Activated CD4-positive, alpha-beta memory T cell treated with anti-CD3 and anti-CD28 coated beads for 36 hours (primary cell): ENCODE data around the gene RGS17. TPM values are rescaled to one million over a fixed set of nuclear protein-coding genes. Genes with fewer than 3 reads are reported as not detected.

Experiments used
- CTCF ChIA-PET: fragments of 350-600 bp; sonication (Branson Sonifier 250); formaldehyde crosslinking; loops from one replicate; lab custom pipeline; 2021; ENCODE audit warnings: antibody characterized with exemption, inconsistent platforms; lab: Charles Lee
- POLR2A ChIA-PET: fragments of 350-600 bp; sonication (Branson Sonifier 250); formaldehyde crosslinking; loops from one replicate; lab custom pipeline; 2021; ENCODE audit warnings: antibody characterized with exemption; lab: Charles Lee
- DNase-seq: peaks from one replicate; pipeline ENCODE4 v3.0.0-alpha.2; 2020
- H3K27ac Mint-ChIP-seq: one replicate; pipeline ENCODE4 v1.8.0; 2021; ENCODE audit warnings: mixed read lengths
- H3K27me3 Mint-ChIP-seq: one replicate; pipeline ENCODE4 v1.8.0; 2021; ENCODE audit warnings: mixed read lengths
- H3K36me3 Mint-ChIP-seq: one replicate; pipeline ENCODE4 v1.8.0; 2021; ENCODE audit warnings: mixed read lengths
- H3K4me1 Mint-ChIP-seq: one replicate; pipeline ENCODE4 v1.8.0; 2021; ENCODE audit warnings: low read depth, mixed read lengths
- H3K4me3 Mint-ChIP-seq: one replicate; pipeline ENCODE4 v1.8.0; 2021; ENCODE audit warnings: mild to moderate bottlenecking, mixed read lengths
- H3K9me3 Mint-ChIP-seq: one replicate; pipeline ENCODE4 v1.8.0; 2021; ENCODE audit warnings: mixed read lengths
- intact Hi-C: fragments of 100-400 bp; cut with micrococcal nuclease; formaldehyde crosslinking; loops from one replicate; pipeline ENCODE4 v1.15.1; 2023
- total RNA-seq, 2 experiments: library from RNA; stranded (reverse); gene quantifications; one replicate each; pipeline ENCODE4 v1.2.3, GENCODE V29; 2021

RGS17 gene
- total RNA-seq, 2 experiments from 2014 or later: not detected

- H3K27ac Mint-ChIP-seq: no peak overlapping the region
- ChIA-PET CTCF (no interaction called here), POLR2A (no interaction called here)
- intact Hi-C loops: no loop called here
- H3K27me3 Mint-ChIP-seq: peaks cover 2% of the 10 kb centered on the region
- no peaks in the 10 kb centered on the region for H3K36me3 Mint-ChIP-seq
- H3K4me1 Mint-ChIP-seq: no peaks in the 10 kb centered on the region
- no peak for DNase-seq
- peaks cover 7% of the 10 kb centered on the region for H3K9me3 Mint-ChIP-seq
- no peak overlapping the region for H3K4me3 Mint-ChIP-seq
Observed at GRCh38 chr6:153070756-153071155, 60.3 kb downstream of the RGS17 start.

- intact Hi-C loops: no loop called here
- H3K36me3 Mint-ChIP-seq: no peaks in the 10 kb centered on the region
- peaks cover 2% of the 10 kb centered on the region for H3K27me3 Mint-ChIP-seq
- DNase-seq: no peak
- no peak overlapping the region for H3K27ac Mint-ChIP-seq
- H3K4me1 Mint-ChIP-seq: no peaks in the 10 kb centered on the region
- H3K9me3 Mint-ChIP-seq: peaks cover 7% of the 10 kb centered on the region
- CTCF ChIA-PET: no interaction called here
- H3K4me3 Mint-ChIP-seq: no peak overlapping the region
- POLR2A ChIA-PET: interaction anchor here (0.6 kb wide), 1 partner anchor 271 kb away, joined by 3 read pairs; no protein-coding TSS in a partner anchor
Observed at GRCh38 chr6:153069897-153070296, 61.2 kb downstream of the RGS17 start.

GRCh38 chr6:153065222-153065621 lies 65.9 kb downstream of the RGS17 start:
- Mint-ChIP-seq H3K4me3 (no peak overlapping the region), H3K9me3 (peaks cover 9% of the 10 kb centered on the region), H3K27ac (no peak overlapping the region), H3K27me3 (peaks cover 12% of the 10 kb centered on the region), H3K4me1 (no peaks in the 10 kb centered on the region), H3K36me3 (no peaks in the 10 kb centered on the region)
- CTCF ChIA-PET: no interaction called here
- POLR2A ChIA-PET: no interaction called here
- no peak for DNase-seq
- intact Hi-C loops: no loop called here

DNA sequence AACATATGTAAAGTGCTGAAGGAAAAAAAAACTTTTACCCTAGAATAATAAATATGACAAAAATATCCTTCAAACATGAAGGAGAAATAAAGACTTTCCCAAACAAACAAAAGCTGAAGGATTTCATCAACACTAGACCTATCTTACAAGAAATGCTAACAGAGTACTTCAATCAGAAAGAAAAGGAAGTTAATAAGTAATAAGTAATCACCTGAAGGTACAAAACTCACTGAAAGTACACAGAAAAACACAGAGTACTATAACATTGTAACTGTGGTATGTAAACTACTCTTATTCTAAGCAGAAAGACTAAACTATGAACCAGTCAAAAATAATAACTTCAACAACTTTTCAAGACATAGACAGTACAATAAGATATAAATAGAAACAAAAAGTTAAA lies 67.1 kb downstream of the RGS17 start:
- ChIA-PET CTCF (no interaction called here), POLR2A (no interaction called here)
- peaks cover 9% of the 10 kb centered on the region for H3K9me3 Mint-ChIP-seq
- H3K27me3 Mint-ChIP-seq: peaks cover 12% of the 10 kb centered on the region
- DNase-seq: no peak
- intact Hi-C loops: no loop called here
- H3K4me1 Mint-ChIP-seq: no peaks in the 10 kb centered on the region
- H3K36me3 Mint-ChIP-seq: no peaks in the 10 kb centered on the region
- no peak overlapping the region for H3K4me3 Mint-ChIP-seq
- H3K27ac Mint-ChIP-seq: no peak overlapping the region

- CTCF ChIA-PET: no interaction called here
- Mint-ChIP-seq H3K4me3 (no peak overlapping the region), H3K27me3 (peaks cover 12% of the 10 kb centered on the region), H3K36me3 (no peaks in the 10 kb centered on the region), H3K27ac (no peak overlapping the region), H3K4me1 (no peaks in the 10 kb centered on the region), H3K9me3 (peaks cover 9% of the 10 kb centered on the region)
- intact Hi-C loops: no loop called here
- POLR2A ChIA-PET: no interaction called here
- DNase-seq: no peak
Observed at GRCh38 chr6:153062516-153062915, 68.6 kb downstream of the RGS17 start.

- POLR2A ChIA-PET: no interaction called here
- no peak for DNase-seq
- CTCF ChIA-PET: no interaction called here
Observed at GRCh38 chr6:153059757-153060156, 71.3 kb downstream of the RGS17 start.

GRCh38 chr6:153059311-153059710 lies 71.8 kb downstream of the RGS17 start:
- Mint-ChIP-seq H3K27me3 (peaks cover 15% of the 10 kb centered on the region), H3K9me3 (peaks cover 3% of the 10 kb centered on the region), H3K27ac (no peak overlapping the region), H3K4me1 (no peaks in the 10 kb centered on the region), H3K36me3 (no peaks in the 10 kb centered on the region), H3K4me3 (no peak overlapping the region)
- ChIA-PET CTCF (no interaction called here), POLR2A (no interaction called here)
- intact Hi-C loops: no loop called here
- no peak for DNase-seq

More at GRCh38 chr6:153059757-153060156, 71.3 kb downstream of the RGS17 start:
- H3K36me3 Mint-ChIP-seq: no peaks in the 10 kb centered on the region
- H3K4me1 Mint-ChIP-seq: no peaks in the 10 kb centered on the region
- H3K4me3 Mint-ChIP-seq: no peak overlapping the region
- peaks cover 15% of the 10 kb centered on the region for H3K27me3 Mint-ChIP-seq
- no peak overlapping the region for H3K27ac Mint-ChIP-seq
- H3K9me3 Mint-ChIP-seq: peaks cover 3% of the 10 kb centered on the region
- intact Hi-C loops: no loop called here

DNA sequence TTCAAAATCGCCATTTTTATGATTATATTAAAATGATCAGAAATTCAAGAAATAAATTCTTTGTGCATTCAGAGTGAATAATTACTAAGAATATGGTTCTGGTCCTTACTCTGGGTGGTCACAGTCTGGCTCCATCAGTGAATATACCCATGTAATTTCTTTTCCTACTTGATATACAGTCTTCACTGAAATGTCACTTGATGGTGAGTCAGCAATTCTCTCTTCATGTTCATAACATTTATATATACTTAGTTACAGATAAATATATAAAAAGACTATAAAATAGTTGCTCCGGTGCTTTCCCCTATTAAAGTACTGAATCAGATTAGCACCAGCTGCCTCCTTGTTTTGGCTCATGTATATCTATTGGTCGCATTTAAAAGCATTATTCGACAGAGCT lies 72.2 kb downstream of the RGS17 start:
- Mint-ChIP-seq H3K27me3 (peaks cover 15% of the 10 kb centered on the region), H3K36me3 (no peaks in the 10 kb centered on the region), H3K27ac (no peak overlapping the region), H3K4me3 (no peak overlapping the region), H3K9me3 (peaks cover 3% of the 10 kb centered on the region), H3K4me1 (no peaks in the 10 kb centered on the region)
- POLR2A ChIA-PET: no interaction called here
- CTCF ChIA-PET: no interaction called here
- no peak for DNase-seq
- intact Hi-C loops: no loop called here

- Mint-ChIP-seq H3K4me3 (no peak overlapping the region), H3K27me3 (peaks cover 11% of the 10 kb centered on the region), H3K4me1 (no peaks in the 10 kb centered on the region), H3K36me3 (no peaks in the 10 kb centered on the region), H3K9me3 (peaks cover under 1% of the 10 kb centered on the region), H3K27ac (no peak overlapping the region)
- DNase-seq: no peak
- CTCF ChIA-PET: no interaction called here
- intact Hi-C loops: no loop called here
- POLR2A ChIA-PET: no interaction called here
Observed at GRCh38 chr6:153058291-153058690, 72.8 kb downstream of the RGS17 start.

DNA sequence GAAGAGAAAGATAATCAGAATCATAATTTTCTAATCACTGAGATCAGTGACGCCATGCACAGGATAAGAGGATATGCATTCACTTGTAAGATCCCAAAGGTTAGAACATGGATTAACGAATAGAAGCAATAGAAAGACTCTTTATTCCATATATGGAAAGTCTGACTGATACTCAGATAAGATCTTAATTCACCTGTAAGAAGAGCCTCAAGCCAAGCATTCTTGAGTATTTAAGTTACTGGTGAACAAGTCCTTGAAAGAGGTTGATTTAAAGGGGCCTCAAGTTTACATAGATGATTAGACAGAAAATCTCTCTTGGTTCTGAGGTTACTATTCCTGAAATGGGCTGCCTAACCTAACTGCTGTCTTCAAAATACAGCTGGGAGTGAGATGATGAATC lies 74.8 kb downstream of the RGS17 start:
- Mint-ChIP-seq H3K9me3 (no peaks in the 10 kb centered on the region), H3K4me1 (no peaks in the 10 kb centered on the region), H3K27ac (no peak overlapping the region), H3K36me3 (no peaks in the 10 kb centered on the region), H3K4me3 (no peak overlapping the region), H3K27me3 (peaks cover 6% of the 10 kb centered on the region)
- ChIA-PET POLR2A (no interaction called here), CTCF (no interaction called here)
- intact Hi-C loops: no loop called here
- DNase-seq: no peak

DNA sequence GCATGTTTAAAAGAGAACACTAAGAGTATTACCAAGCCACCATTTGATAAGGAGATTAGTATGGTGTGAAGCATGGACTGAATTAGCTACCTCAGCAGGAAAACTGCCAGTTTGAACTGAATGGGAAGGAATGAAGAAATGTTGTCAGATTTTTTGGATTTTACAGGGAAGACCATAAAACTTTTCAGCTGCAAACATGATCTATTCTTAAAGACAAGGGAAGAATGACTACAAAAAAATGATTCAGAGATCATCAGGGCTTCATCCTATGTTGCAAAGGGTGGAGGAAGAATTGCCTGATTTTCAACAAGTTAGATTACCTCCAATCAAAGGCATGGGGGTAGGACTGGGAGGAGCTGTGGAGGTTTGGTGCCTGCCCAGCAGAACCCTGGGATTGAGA lies 79.3 kb downstream of the RGS17 start:
- peaks cover 3% of the 10 kb centered on the region for H3K27me3 Mint-ChIP-seq
- CTCF ChIA-PET: interaction anchor here (1.1 kb wide), 1 partner anchor 26 kb away, joined by 3 read pairs; no protein-coding TSS in a partner anchor
- POLR2A ChIA-PET: no interaction called here
- no peak overlapping the region for H3K4me3 Mint-ChIP-seq
- intact Hi-C loops: no loop called here
- H3K4me1 Mint-ChIP-seq: no peaks in the 10 kb centered on the region
- H3K27ac Mint-ChIP-seq: no peak overlapping the region
- no peaks in the 10 kb centered on the region for H3K9me3 Mint-ChIP-seq
- no peaks in the 10 kb centered on the region for H3K36me3 Mint-ChIP-seq
- DNase-seq: no peak

DNA sequence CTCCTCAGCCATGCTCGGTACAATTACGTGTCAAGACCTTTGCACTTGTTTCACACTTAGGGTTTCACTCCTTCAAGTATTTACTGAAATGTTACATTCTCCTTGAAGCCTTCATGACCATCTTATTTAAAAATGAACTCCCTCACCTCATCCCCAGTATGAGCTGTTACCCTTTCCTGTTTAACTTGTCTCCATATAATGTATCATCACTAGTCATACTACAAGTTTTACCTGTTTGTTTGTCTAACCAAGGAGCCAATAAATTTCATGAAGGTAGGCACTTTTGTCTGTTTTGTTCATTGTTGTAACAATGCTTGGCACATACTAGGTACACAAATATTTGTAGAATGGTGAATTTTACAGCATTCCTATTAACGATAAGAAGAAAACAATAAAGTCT lies 82.5 kb downstream of the RGS17 start:
- POLR2A ChIA-PET: no interaction called here
- DNase-seq: no peak
- intact Hi-C loops: no loop called here
- Mint-ChIP-seq H3K27ac (no peak overlapping the region), H3K9me3 (no peaks in the 10 kb centered on the region), H3K4me3 (no peak overlapping the region), H3K4me1 (no peaks in the 10 kb centered on the region), H3K27me3 (no peaks in the 10 kb centered on the region), H3K36me3 (no peaks in the 10 kb centered on the region)
- CTCF ChIA-PET: no interaction called here

DNA sequence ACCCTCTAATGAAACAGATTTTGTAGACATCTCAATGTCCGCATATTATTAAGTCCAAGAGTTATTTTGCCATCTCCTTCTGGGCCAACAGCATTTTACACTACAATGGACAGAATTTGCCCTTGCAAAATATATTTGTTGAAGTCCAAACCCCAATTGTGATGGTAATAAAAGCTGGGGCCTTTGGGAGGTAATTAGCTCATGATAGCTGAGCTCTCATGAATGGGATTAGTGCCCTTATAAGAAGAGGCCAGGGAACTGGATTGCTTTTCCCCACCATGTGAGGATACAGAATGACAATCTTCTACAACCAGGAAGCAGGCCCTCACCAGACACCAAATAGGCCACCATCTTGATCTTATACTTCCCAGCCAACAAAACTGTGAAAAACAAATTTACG lies 83.7 kb downstream of the RGS17 start:
- POLR2A ChIA-PET: no interaction called here
- no peaks in the 10 kb centered on the region for H3K9me3 Mint-ChIP-seq
- no peak overlapping the region for H3K4me3 Mint-ChIP-seq
- CTCF ChIA-PET: no interaction called here
- no peaks in the 10 kb centered on the region for H3K36me3 Mint-ChIP-seq
- H3K27me3 Mint-ChIP-seq: no peaks in the 10 kb centered on the region
- no peaks in the 10 kb centered on the region for H3K4me1 Mint-ChIP-seq
- intact Hi-C loops: no loop called here
- no peak overlapping the region for H3K27ac Mint-ChIP-seq
- DNase-seq: no peak
